AML-193 (cell line): ENCODE results near the gene DLST.

Experiments
- DNase-seq, 2 experiments: peaks; one replicate each; lab custom pipeline; 2025; lab: John Stamatoyannopoulos, UW

Gene DLST

DNA sequence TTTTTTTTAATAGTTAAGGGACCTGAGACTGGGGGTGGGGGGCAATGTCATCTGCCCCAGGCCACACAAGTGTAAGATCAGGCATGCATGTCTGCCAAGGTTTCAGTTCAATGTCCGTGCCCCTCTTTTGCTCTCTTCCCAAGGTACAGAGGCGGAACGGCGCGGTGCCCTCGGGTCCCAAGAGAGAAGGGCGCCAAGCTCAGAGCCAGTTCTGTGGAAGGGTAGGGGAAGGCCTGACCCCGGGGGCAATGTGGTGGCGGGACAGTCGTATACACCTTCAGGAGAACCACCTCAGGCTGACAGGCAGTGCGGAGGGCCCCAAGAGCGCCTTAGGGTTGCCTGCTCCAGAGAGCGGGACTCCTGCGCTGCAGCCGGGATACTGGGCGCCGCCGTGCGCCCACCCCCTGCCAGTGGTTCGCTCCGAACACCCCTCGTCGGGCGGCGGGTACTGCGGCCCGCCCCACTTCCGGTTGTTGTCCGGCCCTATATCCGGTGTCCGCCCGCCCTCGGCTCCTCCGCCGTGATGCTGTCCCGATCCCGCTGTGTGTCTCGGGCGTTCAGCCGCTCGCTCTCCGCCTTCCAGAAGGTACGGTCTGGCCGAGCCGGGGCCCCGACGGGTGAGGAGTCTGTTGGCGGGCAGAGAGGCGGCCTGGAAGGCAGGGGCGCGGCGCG is at the start of gene DLST:
Gene DLST, plus strand, starts transcription at position 486 of the 672 bp plus-strand sequence. Its CDS starts 38 bp downstream, at position 524.
- peak; percentile 78 to 83 for DNase-seq

DNA sequence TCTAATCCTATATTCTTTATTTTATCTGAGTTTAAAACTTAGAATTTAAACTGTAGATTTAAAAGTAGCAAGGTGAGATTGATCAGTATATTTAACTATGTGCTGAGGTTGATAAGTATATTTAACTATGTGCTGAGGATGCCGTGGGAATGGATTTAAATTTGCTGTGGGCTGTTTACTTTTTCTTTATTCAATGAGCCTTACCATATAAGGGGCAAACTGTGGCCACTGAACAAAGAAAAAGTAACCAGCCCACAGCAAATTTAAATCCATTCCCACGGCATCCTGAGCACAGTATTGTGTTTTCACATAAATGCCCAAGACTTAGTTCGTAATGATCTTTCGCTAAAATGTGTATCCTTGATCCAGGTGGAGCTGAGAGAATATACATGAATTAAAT is 48.9 kb upstream of the DLST start:
- no peak for DNase-seq

DNA sequence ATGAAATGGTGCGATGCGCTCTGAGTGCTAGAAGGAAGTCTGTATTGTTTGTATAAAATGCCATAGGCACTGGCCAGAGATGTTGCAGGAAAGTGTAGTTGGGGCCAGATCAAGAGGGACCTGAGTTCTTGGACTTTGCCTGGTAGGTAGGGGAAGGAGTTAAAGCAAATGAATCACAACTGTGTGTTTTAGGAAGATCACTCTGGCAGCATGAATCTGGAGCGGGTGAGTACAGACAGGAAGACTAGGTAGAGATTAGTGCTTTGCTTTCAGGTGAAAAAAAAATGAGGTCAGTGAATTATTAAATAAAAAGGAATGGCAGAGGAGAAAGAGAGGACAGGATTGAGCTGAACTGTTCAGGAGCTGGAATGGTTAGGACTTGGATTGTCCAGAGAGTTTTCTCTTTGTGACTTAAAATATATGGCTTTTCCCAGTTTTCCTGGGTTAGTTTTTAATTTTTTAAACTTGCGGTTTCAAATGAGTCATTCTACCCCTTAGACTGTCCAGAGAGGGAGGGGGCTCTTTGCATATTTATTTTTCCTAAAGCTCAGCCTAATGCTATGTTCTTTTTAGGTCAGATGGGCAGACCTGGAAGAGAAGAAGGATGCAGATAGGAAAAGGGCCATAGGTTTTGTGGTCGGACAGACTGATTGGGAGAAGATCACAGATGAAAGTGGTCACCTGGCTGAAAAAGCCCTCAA is 46.9 kb upstream of the DLST start:
- DNase-seq: no peak

DNA sequence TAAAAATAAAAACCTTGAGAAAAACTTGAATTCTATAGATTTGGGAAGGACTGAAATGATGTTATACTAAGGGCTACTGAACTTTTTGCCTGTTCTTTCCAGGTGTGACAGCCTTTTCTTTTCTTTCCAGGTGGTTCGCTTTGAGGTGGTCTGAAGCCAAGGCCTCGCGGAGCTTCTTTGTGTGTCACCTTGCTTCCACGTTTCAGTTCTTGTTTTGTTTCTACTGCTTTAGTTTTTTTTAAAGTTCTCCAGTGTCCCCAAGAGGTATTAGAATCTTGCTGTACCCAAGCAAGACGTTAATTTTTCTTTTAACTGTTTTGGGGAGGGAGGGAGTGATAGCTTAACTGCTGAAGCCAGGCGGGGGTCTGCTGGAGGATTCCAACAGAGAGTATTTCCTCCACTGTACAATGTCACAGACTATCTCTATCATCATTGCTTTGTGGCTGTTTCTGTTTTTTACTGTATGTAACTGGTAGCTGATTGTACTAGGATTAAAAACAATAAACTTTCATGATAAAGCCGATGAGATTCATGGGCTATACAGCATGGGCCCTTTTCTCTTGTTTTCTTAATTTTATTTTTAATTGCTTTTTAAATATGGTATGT is 46.0 kb upstream of the DLST start:
- DNase-seq: no peak

DNA sequence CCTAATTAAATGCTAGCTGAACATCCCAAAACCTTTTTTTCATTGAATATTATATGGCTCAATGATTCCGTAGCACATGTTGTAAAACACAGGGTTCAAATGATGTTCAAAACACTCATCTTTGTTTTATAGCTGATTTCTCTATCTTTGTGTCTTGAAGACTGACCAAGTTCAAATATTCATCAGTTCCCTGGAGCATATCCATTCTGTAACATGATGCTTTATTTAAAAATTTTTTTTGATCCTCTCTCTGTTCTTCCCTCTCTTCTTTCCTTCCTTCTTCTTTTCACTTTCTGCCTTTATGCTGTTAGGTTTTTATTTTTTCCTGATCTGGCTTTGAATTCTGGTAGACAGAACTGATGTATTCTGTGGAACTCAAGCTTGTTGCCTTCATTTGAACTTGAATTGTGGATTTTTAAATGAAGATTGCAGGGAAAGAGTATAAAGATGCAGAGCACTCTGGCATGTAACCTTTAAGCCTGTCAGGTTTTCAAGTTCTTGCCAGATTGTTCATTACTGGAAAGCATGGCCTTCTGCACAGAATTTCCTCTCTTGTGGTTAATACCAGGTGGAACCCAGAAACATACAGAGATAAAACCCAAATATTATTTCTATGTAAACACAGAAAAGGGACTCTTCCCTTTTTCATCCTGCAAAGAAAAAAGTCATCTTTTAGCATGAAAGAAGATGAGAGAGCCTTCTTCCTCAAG is 45.3 kb upstream of the DLST start:
- DNase-seq: no peak

DNA sequence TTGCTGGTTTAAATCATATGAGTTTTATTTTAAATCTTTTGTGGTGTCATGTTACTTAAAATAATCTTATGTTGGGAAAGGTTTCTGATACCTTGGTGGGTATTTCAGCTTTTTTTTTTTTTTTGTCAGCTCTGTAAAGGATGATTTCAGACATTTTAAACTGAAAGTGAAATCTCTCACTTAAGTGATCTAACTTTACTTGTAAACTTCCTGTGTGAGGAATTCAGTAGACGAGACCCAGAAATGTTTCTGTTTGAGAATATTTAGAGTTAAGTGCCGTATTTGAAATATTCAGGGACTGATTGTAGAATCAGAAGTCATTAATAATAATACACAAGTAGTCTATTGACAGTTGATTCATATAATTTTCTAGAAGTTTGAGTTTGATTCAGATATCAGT is 43.5 kb upstream of the DLST start:
- DNase-seq: no peak

DNA sequence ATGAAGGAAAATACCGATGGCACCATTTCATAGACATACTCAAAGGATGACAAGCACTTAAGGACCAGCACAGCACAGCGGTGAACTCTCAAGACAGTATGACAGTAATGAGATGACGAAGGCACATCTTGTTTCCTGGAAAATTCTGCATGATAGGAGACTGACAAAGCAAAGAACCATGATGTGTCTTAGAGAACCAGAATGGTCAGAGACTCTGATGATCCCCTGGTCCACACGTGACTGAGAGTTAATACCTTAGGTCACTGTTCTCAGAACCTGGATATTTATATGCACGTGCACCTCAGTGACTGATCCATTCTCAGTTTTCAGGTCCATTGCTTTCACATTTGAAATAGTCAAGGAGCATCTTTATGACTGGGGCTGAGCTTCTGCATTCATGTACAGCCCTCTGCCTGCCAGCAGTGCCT is 41.1 kb upstream of the DLST start:
- DNase-seq: no peak

DNA sequence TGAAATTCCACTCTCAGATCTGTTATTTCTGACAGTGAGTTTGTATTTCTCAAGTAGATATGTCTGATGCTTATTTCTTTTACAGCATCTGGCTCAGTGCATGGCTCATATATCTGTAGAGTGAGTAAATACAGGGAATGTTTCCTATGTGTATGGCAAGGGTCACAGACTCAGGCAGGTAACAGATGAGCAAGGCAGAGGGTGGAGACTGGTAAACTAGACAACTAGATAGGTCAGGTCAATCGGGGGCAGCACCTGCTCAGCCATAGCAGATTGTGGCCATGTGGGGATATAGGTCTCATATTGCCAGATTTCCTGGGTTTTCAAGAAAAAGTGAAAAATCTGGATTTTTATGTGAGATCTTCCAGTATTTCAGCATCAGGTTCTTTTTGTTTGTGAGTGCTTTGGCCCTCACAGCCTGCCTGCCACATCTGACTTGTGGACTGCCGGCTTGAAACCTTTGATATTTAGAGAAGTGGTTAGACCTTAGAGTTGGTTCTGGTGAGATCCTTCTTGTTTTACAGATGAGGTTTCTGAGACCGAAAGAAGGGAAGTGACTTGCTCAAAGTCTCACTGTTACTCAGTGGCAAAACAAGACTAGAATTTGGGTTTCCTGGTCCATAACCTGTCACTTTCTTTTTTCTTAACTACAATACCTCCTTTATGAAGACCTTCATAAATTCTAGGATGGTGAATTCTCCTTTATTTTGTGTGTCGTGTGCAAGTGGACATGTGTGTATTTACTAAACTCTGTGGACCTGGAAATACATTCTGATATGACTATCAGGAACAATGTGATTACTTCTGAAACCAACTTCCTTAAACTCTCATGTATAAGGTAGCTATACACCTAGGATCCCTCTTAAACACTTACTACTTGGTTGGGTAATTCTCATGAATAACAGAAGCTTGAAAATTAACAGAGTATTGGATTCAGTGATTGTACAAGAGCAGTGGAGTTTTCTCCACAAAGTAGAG is 40.2 kb upstream of the DLST start:
- peak in 1 of 2 experiments; percentile 16 for DNase-seq

DNA sequence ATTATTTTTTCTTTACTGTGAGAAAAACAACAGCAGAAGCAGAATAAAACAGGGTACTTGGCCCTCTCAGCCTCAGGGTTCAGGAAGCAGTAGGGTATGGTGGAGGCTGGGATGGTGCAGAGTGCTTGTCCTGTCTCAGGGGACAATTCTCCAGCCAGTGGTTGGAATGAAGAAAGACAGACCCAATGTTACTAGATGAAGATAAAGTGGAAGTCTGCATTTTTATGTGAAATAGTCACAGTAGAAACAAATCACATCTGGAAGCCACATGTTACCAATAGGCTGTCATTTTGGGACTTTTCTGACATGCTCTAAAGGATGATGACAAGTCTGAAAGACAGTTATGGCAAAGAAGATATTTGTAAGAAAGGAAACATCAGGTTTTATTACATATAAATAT is 38.1 kb upstream of the DLST start:
- no peak for DNase-seq

DNA sequence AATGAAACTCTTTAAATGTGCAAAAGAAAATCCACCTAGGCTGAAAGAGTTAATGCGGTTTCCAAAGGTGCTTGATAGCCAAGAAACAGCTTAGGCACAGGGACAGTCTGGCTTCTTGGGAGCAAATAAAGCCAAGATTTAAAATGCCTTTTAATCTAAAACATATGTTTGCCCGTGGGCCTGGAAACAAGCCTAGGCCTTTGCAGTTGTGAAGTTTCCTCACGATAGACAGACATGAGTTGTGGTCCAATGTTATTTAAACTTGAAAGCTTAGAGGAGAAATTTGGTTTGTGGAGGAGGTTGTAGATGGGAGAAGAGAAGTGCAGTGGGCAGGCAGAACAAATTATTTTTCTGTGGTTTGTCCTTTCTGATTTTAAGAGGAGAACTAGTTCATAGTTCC is 35.5 kb upstream of the DLST start:
- no peak for DNase-seq

DNA sequence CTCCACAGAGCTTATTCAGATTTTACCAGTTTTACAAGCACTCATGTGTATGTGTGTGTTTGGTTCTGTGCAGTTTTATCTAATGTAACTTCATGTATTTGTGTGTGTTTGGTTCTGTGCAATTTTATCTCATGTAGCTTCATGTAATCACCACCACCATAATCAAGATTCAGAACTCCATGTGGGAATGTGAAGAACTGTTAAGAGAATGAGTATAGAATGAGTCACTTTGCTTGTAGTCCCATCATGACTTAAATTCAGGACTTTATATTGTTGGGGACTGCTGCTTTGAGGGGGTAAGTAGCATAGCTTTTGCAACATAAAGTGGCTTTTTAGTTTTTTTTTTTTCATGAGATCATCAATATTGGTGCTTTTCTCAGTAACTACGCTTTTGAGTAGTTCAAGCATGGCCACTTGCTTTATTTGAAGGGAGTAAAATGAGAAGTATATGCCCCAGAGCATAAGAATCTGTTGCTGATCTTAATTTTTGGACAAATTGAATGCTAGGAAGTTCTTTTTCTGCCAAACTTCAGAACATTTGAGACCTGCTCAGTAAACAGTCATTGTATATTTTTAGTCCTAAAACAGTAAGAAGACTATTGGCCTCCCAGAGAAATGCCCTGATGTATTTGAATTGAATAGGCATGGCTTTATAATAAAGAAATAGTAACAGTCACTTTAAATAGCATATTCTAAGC is 34.6 kb upstream of the DLST start:
- DNase-seq: no peak

DNA sequence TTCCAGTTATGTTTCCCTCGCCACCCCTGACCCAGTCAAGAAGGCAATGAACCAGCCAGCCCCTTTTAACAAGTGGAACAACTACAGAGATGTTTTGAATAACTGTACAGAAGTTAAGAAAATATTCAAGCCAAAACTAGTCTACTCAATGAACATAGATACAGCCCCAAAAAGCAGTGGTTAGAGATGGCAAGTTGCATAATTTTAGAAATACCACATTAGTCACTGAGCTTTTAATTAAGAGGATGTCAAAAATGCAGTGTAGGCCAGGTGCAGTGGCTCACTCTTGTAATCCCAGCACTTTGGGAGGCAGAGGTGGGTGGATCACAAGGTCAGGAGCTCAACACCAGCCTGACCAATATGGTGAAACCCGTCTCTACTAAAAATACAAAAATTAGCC is 32.9 kb upstream of the DLST start:
- DNase-seq: peak; percentile 24 to 40

DNA sequence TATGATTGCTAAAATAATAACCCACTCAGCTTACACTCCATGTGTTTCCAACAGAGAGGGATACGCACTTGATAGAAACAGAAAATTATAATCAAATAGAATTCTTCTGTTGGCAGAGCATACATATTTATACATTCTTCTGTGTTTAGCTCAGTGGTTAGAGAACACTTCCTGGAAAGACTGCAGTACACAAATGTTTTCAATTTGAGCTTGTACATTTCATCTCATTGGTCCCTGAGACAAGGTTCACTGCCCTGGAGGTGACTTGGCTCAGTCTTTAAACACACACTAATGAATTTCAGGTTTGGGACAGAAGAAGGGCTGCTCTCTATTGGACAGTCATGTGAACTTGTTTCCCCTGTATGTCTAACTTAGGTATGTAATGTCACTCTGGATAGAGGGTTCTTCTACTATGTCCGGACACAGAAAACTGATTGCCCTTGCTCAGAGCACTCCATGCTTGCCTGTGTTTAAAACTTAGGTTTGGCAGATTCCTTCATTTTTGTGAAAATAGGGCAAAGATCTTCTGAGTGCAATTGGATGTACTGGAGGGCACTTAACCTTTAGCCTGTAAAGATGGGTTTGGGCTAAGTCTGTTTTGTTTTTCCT is 28.7 kb upstream of the DLST start:
- DNase-seq: no peak

DNA sequence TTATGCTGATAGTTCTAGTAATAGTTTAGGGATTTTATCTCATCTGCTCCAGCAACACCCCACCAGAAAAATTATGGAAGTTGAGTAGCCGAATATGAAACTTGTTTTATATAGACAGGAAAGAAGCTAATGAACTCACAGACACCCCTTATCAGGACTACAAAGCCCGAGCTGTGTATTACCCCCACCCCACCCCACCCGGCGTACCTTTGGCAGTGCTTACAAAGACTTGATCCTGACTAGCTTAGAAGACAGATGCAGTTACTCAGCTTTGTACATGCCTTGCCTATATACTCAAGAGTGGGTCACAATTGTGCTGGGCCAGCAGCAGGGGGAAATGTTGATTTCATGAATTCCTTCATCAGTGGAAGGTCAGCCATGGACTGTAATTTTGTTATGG is 28.1 kb upstream of the DLST start:
- DNase-seq: no peak

DNA sequence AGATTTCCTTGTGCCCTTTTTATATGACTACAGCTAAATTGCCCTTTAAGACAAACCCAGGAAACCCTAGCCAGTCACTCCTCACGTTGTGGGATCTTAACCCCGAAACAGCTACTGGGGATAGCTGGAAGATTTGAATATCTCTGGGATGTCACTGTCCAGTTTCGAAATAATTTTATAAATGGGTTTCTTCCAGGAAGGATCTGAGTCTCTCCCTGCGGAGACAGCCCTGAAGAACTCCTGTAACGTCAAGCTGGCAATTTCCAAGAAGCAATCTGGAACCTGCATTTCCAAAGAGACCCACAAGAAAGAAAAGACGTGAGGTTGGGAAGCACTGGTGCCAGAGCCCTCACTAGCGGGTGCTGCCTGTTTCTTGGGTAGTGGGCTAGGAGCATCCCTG is 26.7 kb upstream of the DLST start:
- DNase-seq: no peak

DNA sequence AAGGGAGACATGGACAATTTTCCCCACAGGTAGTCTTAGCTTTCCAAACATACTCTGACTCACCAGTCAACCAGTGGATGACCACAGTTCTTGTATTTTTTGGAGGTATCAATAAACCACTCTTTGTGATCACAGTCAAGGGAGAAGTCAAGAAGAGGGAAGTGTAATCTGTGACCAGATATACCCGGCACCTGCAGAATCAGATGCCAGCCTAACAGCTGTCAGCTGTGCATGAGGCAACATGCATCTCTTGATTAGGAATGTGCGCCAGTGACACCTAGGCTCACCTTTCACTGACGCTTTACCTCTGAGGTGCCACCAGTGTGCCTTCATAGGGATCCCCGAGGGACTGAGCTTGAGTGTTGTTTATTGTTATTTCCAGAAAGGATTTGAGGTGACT is 25.8 kb upstream of the DLST start:
- no peak for DNase-seq

DNA sequence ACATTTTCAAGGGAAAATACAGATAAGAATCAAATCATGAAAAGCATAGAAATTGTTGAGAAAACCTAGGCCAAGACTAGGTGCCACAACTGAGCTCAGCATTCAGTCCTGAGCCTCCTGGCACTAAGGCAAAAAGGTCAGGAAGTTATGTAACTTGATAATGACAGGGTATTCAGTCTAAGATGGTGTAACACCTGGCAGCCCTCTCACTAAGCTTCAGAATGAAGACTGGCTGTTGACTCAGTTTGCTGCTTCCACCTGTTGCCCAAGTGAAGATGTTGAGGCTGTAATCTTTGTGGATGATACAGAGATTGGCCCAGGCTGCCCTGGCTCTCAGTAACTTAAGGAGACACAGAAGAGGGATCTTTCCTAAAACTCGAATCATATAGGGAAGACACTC is 25.4 kb upstream of the DLST start:
- peak in 1 of 2 experiments; percentile 9 for DNase-seq

DNA sequence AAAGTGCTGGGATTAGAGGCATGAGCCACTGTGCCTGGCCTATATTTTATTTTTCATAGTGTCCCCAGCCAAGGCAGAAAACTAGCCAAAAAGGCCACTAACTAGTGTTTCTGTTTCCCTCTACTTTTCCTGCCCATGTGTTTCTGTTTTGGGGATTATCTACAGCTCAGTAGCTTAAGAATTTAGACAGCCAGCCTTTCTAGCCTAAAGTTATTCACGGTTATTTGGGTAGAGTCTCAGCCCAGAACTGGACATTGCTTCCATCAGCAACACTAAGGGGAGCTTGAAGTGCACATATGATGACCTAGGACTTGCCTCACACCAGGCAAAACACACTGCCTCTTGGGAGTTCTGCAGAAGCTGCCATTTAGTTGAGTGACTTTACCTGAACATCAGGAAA is 23.7 kb upstream of the DLST start:
- no peak for DNase-seq

DNA sequence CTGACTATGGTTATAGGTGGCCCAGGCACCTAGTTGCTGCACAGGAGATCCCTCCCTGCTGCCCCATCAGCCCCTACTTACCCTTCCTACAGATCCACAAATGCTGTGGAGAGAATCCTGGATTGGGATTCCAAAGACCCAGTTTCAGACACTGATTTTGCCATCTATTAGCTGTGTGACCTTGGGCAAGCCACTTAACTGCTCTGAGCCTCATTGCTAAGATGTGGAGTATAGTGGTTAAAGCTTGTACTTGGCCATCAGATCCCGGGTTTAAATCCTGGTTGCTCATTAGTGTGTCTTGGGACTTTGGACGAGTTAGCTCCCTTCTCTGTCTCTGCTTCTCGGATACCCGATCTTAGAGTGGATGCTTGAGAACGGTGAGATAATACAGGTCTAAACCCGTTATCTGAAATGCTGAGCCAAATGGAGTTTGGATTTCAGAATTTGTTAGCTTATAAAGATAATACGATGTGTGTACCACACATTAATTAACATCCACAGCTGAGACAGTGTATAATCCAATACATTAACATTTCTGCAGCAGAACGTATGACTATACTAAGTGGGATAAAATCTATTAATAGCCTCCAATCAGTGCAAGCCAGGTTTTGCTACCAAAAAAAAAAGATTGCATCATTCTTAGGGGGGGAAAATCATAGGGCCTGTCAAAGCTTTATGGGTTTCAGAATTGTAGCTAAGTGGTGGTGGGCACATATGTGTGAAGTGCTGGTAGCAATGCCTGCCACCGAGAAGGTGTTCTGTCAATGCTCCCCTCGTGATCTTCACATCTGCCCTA is 21.8 kb upstream of the DLST start:
- no peak for DNase-seq
